T-helper 1 cell treated with Interleukin-12 subunit alpha and Interleukin-12 subunit beta and Interleukin-4 antibody, amounts not matched to agents 30 ng/mL and 1 ng/mL, for 36 hours (primary cell): ENCODE results near the gene MBLAC1. TPM values are rescaled to one million over a fixed set of nuclear protein-coding genes. Genes with fewer than 3 reads are reported as not detected.

Experiments used
- intact Hi-C: fragments of 100-400 bp; cut with micrococcal nuclease; formaldehyde crosslinking; loops from one replicate; pipeline ENCODE4 v1.15.1; 2024
- total RNA-seq: library from RNA; stranded (reverse); gene quantifications from 2 replicates; pipeline ENCODE4 v1.2.3, GENCODE V29; 2022

Gene MBLAC1
- total RNA-seq, 1 donor from 2014 or later = 5.0 TPM

DNA sequence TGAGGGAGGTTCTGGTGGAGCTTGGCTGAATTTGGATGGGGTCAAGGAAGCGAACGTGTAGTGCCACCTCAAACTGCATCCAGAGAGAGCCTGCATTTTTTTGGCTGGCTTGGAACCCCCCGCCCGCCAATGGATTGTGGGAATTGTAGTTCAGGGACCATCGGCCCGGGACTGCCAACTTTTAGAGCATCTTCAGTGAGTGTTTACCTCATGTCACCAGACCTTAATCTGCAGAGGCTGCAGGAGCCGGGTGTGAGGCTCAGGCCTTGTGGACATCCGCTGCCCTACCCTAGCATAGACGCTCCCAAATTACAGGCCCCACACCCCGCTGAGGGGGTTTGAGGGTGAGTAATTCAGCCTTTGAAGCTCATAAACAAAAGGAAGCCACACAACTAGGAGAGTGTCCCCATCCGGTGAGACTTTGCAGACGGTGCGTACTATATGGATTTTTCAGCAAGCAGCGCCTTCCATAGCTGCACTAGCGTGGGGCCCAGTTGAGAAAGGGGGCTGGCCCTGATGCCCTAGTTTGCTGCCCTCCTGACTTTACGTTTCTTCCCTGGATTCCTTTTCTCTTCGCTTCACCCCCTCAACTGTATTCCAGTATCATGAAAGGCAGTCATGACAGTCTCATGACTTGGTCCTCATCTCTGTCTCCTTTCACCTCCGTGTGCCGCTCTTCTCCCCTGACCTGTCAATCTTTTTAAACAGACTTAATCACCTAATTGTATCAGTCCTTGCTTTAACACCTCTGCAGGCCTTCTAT lies 6.6 kb upstream of the MBLAC1 start:
- intact Hi-C loops = loop anchor here (1.0 to 10.0 kb wide), 12 partner anchors 7 to 555 kb away; partner anchors contain the start of genes AGFG2, AP4M1, COPS6 and FBXO24

DNA sequence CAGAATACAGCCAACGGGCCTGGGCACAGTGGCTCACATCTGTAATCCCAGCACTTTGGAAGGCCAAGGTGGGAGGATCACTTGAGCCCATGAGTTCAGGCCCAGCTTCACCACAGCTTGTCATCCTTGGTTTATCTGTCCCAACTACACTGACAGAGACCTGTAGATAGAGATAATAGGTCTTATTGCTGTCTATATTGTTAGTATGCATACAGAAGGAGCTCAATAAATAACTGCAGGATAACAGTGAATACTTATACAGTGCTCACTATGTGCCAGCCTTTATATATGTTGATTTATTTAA lies 6.1 kb upstream of the MBLAC1 start:
- intact Hi-C loops = loop anchor here (1.0 to 10.0 kb wide), 2 partner anchors 308 to 554 kb away; partner anchors contain the start of genes GNB2 and ZCWPW1

DNA sequence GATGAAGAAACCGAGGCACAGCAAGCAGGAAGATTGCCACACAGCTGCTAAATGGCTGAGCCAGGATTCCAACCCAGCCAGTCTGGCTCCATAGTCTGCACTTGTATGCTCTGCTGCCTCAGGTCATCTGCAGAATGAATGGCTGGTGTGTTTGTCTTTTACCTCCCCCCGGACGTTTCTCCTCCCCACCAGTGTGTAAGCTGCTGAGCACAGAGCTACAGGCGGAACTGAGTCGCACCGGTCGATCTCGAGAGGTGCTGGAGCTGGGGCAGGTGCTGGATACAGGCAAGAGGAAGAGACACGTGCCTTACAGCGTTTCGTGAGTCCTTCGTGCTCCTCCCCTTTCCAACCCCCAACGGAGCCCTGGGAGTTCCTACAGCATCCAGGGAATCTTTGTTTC lies 4.7 kb upstream of the MBLAC1 start:
- intact Hi-C loops = loop anchor here (10.0 kb wide), 1 partner anchor 553 kb away; the partner anchor contains the start of gene GNB2

DNA sequence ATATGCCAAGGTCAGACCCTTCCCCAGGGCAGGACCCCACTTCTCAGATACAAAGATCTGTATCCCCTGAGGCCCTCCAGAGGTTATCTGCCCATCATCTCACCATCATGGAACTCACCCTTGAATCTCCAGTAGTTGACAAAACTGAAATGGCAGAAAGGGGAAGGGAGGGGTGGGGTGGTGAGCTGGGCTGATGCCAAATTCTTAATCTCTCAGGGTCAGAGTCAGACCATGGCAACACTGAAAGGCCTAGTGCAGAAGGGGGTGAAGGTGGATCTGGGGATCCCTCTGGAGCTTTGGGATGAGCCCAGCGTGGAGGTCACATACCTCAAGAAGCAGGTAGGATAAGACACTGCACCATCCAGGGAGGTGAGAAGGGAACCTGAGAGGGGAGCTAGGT lies 4.2 kb upstream of the MBLAC1 start:
- intact Hi-C loops = loop anchor here (10.0 kb wide), 1 partner anchor 552 kb away; the partner anchor contains the start of gene GNB2

DNA sequence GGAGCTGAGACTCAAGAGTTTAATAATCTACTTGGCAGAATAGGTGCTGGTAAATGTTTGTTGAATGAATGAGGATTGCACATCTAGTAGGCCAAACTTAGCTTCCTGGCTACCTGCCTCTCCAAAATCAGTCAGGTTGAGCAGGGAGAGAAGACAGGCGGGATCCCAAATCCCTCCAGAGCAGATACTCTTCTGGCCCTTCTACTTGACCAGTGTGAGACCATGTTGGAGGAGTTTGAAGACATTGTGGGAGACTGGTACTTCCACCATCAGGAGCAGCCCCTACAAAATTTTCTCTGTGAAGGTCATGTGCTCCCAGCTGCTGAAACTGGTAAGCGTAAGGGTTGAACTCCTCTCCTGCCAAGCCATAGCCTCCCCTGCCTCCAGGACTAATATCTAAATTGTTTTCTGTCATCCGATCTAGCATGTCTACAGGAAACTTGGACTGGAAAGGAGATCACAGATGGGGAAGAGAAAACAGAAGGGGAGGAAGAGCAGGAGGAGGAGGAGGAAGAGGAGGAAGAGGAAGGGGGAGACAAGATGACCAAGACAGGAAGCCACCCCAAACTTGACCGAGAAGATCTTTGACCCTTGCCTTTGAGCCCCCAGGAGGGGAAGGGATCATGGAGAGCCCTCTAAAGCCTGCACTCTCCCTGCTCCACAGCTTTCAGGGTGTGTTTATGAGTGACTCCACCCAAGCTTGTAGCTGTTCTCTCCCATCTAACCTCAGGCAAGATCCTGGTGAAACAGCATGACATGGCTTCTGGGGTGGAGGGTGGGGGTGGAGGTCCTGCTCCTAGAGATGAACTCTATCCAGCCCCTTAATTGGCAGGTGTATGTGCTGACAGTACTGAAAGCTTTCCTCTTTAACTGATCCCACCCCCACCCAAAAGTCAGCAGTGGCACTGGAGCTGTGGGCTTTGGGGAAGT lies 2.2 kb upstream of the MBLAC1 start:
- intact Hi-C loops = loop anchor here (10.0 kb wide), 1 partner anchor 550 kb away; the partner anchor contains the start of gene GNB2

DNA sequence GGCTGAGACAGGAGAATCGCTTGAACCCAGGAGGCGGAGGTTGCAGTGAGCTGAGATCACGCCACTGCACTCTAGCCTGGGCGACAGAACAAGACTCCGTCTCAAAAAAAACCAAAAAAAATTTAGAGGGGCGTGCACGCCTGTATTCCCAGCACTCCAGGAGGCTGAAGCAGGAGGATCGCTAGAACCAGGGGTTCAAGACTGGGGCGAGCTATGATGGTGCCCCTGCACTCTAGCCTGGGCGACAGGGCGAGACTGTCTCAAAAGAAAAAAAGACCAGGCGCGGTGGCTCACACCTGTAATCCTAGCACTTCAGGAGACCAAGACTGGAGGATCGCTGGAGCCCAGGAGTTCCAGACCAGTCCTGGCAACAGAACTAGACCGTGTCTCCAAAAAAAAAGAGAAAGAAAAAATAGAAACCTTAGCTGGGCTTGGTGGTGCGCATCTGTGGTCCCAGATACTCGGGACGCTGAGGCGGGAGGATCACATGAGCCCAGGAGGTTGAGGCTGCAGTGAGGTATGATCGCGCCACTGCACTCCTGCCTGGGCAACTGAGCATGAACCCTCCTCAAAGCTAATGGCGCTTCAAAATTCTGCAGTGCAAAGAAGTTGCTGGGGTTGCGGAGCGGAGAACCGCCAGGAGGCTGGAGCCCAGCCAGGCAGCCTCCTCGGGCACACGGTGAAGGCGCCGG lies 382 bp upstream of the MBLAC1 start:
- intact Hi-C loops = loop anchor here (1.0 to 10.0 kb wide), 5 partner anchors 22 to 548 kb away; partner anchors contain the start of genes GNB2, LAMTOR4, MEPCE and ZCWPW1

DNA sequence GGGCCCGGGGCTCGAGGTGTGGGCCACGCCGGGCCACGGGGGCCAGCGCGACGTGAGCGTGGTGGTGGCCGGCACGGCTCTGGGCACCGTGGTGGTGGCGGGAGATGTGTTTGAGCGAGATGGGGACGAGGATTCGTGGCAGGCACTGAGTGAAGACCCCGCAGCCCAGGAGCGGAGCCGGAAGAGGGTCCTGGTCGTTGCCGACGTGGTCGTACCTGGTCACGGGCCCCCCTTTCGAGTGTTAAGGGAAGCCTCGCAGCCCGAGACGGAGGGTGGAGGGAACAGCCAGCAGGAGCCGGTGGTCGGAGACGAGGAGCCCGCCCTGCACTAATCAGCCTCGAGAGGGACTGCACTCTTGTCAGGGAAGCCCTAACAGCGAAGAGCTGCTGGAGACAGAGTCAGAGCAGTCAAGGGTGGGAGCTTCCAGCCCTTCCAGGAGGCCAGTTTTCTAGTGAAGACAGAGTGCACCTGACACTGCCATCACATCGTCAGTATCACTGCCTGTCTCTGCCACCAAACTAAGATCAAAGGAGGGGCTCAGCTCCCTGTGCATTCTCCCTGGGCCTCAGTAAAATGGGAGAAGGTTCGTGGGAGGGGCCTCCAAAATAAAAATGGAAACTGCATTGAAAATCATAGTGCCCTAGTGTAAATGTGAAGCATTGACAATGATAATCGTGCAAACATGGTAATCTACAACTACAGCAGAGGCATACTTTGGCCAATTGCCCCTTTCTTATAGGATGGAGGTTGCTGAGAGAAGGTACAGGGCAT lies 1.3 kb downstream of the MBLAC1 start:
- intact Hi-C loops = loop anchor here (1.0 to 10.0 kb wide), 5 partner anchors 9 to 547 kb away; partner anchors contain the start of genes CNPY4, GNB2, MEPCE and TAF6

DNA sequence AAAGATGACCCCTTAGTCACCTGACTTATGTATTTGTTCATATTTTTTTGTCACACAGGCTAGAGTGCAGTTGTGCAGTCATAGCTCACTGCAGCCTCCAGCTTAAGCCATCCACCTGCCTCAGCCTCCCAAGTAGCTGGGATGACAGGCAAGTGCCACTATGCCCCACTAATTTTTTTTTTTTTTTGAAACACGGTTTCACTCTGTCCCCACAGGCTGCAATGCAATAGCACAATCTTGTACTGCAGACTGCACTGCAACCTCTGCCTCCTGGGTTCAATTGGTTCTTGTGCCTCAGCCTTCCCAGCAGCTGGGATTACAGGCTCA lies 1.8 kb downstream of the MBLAC1 start:
- intact Hi-C loops = loop anchor here (10.0 kb wide), 1 partner anchor 546 kb away; the partner anchor contains the start of gene GNB2

DNA sequence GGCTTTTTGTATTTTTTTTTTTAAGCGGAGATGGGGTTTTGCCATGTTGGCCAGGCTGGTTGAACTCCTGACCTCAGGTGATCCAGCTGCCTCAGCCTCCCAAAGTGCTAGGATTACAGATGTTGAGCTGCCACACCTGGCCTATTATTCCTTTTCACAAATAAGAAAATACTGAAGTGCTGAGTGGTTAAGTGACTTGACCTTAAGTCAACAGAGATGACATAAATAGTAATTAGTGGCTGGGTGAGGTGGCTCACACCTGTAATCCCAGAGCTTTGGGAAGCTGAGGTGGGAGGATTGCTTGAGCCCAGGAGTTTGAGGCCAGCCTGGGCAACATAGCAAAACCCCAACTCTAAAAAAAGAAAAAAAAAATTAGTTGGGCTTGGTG lies 3.4 kb downstream of the MBLAC1 start:
- intact Hi-C loops = loop anchor here (5.0 kb wide), 1 partner anchor 142 kb away; no protein-coding TSS in a partner anchor

DNA sequence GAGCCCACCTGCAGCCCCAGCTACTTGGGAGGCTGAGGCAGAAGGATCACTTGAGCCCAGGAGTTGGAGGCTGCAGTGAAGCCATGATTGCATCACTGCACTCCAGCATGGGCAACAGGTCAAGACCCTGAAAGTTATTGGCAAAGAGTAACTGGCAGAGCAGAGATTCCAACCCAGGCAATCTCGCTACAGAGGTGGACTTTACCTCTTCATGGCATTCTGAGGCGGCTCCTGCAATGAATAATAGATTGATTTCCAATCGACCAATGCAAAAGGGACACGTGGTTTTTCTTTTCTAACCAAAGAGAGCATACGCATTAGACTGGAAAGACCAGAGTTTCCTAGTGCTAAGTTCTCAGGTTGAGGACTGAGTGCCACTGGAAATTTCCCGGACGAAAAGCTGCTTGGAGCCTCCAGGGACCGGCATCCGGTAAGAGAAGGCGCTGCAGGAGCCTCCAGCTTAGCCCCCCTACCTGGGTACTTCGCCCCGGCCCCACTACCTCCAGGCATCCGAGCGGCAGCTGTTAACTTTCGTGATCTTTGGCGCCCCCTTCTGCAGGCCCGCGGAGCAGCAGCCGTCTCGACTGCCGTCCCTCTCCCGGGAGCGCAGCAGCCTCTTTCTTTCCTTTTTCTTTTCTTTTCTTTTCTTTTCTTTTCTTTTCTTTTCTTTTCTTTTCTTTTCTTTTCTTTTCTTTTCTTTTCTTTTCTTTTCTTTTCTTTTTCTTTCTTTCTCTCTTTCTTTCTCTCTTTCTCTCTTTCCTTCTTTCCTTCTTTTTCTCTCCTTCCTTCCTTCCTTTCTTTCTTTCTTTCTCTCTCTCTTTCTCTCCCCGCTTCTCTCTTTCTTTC lies 4.1 kb downstream of the MBLAC1 start:
- intact Hi-C loops = loop anchor here (1.0 to 5.0 kb wide), 4 partner anchors 17 to 152 kb away; partner anchors contain the start of gene LAMTOR4

DNA sequence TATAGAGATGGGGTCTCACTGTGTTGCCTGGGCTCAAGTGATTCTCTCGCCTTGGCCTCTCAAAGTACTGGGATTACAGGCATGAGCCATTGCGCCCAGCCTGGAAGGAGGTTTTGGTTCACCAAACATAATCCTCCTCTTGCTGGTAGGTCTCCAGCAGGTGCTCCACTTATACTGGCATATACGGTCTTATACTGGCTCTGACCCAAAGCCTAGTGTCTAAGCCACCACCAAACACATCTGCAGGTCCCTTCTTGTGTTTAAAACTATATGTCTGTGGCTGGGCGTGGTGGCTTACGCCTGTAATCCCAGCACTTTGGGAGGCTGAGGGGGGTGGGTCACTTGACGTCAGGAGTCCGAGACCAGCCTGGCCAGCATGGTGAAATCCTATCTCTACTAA lies 5.4 kb downstream of the MBLAC1 start:
- intact Hi-C loops = loop anchor here (1.0 to 5.0 kb wide), 8 partner anchors 77 to 318 kb away; partner anchors contain the start of gene ZCWPW1

DNA sequence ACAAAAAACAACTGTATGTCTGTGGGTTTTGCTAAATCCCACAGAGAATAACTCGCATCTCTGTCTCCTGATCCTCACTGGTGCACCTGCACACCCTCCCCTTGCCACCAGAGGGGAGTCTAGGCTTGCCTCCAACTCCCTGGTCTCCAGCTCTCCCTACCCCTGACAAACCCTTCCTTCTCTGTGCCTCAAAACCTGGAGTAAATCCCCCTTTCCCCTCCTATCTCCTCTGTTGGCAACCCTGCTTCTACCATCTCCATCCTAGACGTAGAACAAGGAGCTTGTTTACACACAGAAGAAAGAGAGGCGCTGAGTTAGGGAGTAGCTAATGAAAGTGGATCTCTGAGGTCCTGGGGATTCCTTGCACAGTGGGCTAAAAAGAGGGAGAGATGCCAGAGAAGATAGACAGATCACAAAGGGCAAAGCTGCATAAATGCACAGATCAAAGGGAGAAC lies 6.0 kb downstream of the MBLAC1 start:
- intact Hi-C loops = loop anchor here (1.0 to 5.0 kb wide), 8 partner anchors 76 to 318 kb away; partner anchors contain the start of gene ZCWPW1

DNA sequence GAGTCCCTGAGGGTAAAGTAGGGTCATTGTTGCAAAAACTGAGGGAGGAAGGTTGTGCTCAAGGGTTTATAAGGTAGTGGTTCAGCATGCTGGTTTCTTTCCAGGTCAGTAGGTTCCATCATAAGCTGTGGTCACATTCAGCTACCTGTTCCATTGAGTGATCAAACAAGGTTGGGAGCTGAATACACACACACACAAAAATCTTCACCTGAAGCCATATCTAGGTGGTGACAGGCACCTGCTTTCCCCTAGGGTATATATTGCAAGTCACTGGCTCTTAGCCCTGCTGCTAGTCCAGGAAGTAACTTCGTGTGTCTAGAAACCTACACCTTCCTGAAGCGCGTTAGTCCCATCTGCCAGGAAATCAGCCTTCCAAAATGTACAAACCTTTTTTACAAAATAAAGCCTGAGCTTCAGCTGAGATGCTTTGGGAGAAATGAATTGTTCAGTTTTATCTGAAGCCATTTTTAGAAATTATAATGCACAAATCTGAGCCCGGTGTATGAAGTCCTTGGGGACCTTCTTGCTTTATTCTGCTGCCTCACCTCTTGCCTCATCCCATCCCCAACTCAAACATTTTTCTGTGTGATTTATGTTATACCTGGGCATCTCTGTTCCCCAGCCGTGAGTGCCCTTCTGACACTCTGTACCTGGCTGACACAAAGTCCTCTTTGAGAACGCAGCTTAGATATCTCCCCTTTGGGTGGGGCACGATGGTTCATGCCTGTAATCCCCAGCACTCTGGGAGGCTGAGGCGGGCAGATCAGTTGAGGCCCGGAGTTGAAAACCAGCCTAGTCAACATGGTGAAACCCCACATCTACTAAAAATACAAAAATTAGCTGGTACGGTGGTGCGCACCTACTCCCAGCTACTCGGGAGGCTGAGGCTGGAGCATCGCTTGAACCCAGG lies 11.3 kb downstream of the MBLAC1 start:
- intact Hi-C loops = no loop called here

DNA sequence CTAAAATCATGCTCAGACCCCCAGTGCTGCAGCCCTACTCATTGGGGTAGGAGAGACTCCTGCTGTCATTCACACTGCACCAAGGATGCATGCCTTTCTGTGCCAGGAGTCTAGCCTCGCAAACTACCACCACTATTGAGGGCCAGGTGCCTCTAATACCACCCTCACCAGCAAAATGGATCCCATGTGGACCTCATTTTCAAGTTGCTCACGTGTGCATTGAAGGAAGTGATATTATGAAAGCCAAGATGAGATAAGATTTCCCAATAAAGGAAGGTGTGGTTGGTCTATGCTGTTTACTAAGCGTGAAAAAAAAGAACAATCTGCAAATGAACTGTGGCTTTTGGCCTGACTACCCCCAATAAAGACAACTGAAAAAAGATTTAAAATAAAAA lies 14.8 kb downstream of the MBLAC1 start:
- intact Hi-C loops = no loop called here

DNA sequence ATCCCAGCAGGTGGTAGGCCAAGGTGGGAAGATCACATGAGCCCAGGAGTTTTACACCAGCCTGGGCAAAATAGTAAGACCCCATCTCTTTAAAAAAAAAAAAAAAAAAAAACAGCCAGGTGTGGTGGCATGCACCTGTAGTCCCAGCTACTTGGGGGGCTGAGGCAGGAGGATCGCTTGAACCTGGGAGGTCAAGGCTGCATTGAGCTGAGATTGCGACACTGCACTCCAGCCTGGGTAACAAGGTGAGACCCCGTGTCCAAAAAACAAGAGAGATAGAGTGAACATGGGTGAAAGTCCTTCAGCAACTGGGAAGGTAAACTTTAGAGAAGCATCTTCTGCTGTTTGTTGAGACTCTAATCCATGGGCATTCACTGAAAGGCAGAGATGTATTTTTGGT lies 15.7 kb downstream of the MBLAC1 start:
- intact Hi-C loops = no loop called here

DNA sequence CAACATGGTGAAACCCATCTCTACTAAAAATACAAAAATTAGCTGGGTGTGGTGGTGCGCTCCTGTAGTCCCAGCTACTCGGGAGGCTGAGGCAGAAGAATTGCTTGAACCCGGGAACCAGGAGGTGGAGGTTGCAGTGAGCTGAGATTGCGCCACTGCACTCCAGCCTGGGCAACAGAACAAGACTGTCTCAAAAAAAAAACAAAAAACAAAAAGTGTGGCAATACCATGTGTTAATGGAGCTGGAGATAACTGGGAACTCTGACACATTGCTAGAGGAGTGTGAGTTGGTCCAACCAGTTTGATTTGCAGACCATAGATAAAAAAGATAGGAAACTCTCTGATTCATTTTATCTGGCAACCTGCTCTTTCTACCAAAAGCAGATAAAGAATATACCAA lies 19.6 kb downstream of the MBLAC1 start:
- intact Hi-C loops = loop anchor here (5.0 kb wide), 1 partner anchor 126 kb away; no protein-coding TSS in a partner anchor

DNA sequence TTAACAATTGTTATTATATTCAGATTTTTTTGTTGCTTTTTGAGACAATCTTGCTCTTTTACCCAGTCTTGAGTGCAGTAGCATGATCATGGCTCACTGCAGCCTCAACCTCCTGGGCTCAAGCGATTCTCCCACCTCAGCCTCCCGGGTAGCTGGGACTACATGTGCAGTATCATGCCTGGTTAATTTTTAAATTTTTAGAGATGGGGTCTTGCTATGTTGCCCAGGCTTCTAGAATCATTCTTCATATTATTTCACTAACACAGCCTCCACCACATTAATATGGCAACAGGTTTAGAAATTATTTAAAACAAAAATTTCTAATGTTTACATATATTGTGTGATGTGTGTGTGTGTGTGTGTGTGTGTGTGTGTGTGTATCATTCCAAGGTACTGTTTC lies 20.5 kb downstream of the MBLAC1 start:
- intact Hi-C loops = loop anchor here (5.0 kb wide), 1 partner anchor 125 kb away; no protein-coding TSS in a partner anchor

DNA sequence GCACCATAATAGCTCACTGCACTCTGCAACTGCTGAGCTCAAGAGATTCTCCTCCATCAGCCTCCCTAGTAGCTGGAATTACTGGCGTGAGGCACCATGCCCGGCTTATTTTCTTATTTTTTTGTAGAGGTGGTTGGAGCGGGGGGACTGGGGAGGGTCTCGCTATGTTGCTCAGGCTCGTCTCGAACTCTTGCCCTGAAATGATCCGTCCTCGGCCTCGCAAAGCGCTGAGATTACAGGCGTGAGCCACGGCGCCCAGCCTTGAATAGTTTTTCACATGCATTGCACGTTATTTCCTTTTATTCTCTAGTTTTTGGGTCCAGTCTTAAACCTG lies 21.4 kb downstream of the MBLAC1 start:
- intact Hi-C loops = loop anchor here (1.0 to 5.0 kb wide), 10 partner anchors 10 to 280 kb away; partner anchors contain the start of genes AP4M1, CNPY4, GPC2 and MBLAC1
